WTC11 (cell line): Measurements from ENCODE around the gene MLLT1. TPM values are rescaled to one million over a fixed set of nuclear protein-coding genes. Genes with fewer than 3 reads are reported as not detected.

Source experiments
- ATAC-seq: fragments of 200-7000 bp; cut with Tn5 transposase; 2 replicates; pipeline ENCODE4 v1.10.0; 2021; ENCODE audit warnings: mild to moderate bottlenecking, moderate library complexity
- CTCF ChIA-PET: fragments of 300-600 bp; sonication (Branson Sonifier 250); formaldehyde crosslinking; loops from one replicate; lab custom pipeline; 2021; ENCODE audit warnings: antibody characterized with exemption; lab: Charles Lee
- POLR2A ChIA-PET: fragments of 350-600 bp; sonication (Branson Sonifier 250); formaldehyde crosslinking; loops from one replicate; lab custom pipeline; 2021; ENCODE audit warnings: antibody characterized with exemption; lab: Charles Lee
- DNase-seq: peaks from one replicate; pipeline ENCODE4 v3.0.0; 2021; ENCODE audit warnings: low spot score
- H3K27ac Mint-ChIP-seq: 2 replicates; pipeline ENCODE4 v1.8.0; 2021; ENCODE audit warnings: mixed read lengths
- H3K27me3 Mint-ChIP-seq: 2 replicates; pipeline ENCODE4 v1.8.0; 2021; ENCODE audit warnings: low read depth, mild to moderate bottlenecking, moderate library complexity, mixed read lengths
- H3K36me3 Mint-ChIP-seq: 2 replicates; pipeline ENCODE4 v1.8.0; 2021; ENCODE audit warnings: mixed read lengths
- H3K4me1 Mint-ChIP-seq: 2 replicates; pipeline ENCODE4 v1.8.0; 2022; ENCODE audit warnings: mixed read lengths
- H3K4me3 Mint-ChIP-seq: 2 replicates; pipeline ENCODE4 v1.8.0; 2021; ENCODE audit warnings: mild to moderate bottlenecking, moderate library complexity, mixed read lengths
- H3K9me3 Mint-ChIP-seq: 2 replicates; pipeline ENCODE4 v1.8.0; 2021; ENCODE audit warnings: mixed read lengths
- CBFB ChIP-seq: sonication (generic); formaldehyde crosslinking; IDR thresholded peaks from 2 replicates; pipeline ENCODE4 v1.8.1; 2022; ENCODE audit warnings: mild to moderate bottlenecking, low read depth, missing genetic modification reagents
- ELF4 ChIP-seq: sonication (generic); formaldehyde crosslinking; IDR thresholded peaks from 2 replicates; pipeline ENCODE4 v1.8.1; 2022; ENCODE audit warnings: low read depth, mild to moderate bottlenecking, moderate library complexity, missing genetic modification reagents
- ESRRA ChIP-seq: sonication (generic); formaldehyde crosslinking; IDR thresholded peaks from 2 replicates; pipeline ENCODE4 v1.8.1; 2022; ENCODE audit warnings: mild to moderate bottlenecking, missing genetic modification reagents, borderline replicate concordance
- FOXJ3 ChIP-seq: sonication (generic); formaldehyde crosslinking; IDR thresholded peaks from 2 replicates; pipeline ENCODE4 v1.9.0; 2021; ENCODE audit warnings: missing genetic modification reagents, mild to moderate bottlenecking, borderline replicate concordance
- GRHL2 ChIP-seq: fragments of 250-450 bp; sonication (Bioruptor Pico); IDR thresholded peaks from 2 replicates; pipeline ENCODE4 v1.8.0; 2022; ENCODE audit warnings: mild to moderate bottlenecking, moderate library complexity; ENCODE audit not compliant: insufficient replicate concordance, severe bottlenecking
- GTF2I ChIP-seq: fragments of 250-450 bp; sonication (Bioruptor Pico); conservative IDR thresholded peaks from 2 replicates; pipeline ENCODE4 v1.4.0; 2021; ENCODE audit warnings: mild to moderate bottlenecking
- IRF2 ChIP-seq: sonication (generic); formaldehyde crosslinking; IDR thresholded peaks from 2 replicates; pipeline ENCODE4 v1.8.0; 2022; ENCODE audit warnings: low read depth, missing genetic modification reagents, borderline replicate concordance
- JAZF1 ChIP-seq: fragments of 250-450 bp; sonication (Bioruptor Pico); IDR thresholded peaks from 2 replicates; pipeline ENCODE4 v1.9.0; 2021; ENCODE audit warnings: moderate library complexity, mild to moderate bottlenecking, inconsistent platforms
- JUN ChIP-seq: sonication (generic); formaldehyde crosslinking; IDR thresholded peaks from 2 replicates; pipeline ENCODE4 v1.8.0; 2023; ENCODE audit warnings: mild to moderate bottlenecking, missing genetic modification reagents
- NFYB ChIP-seq: sonication (generic); formaldehyde crosslinking; conservative IDR thresholded peaks from 2 replicates; pipeline ENCODE4 v1.8.0; 2022; ENCODE audit warnings: low read depth, missing genetic modification reagents
- SMAD4 ChIP-seq: sonication (generic); formaldehyde crosslinking; IDR thresholded peaks from 2 replicates; pipeline ENCODE4 v1.8.0; 2022; ENCODE audit warnings: mild to moderate bottlenecking, missing genetic modification reagents
- TCF7 ChIP-seq: sonication (generic); formaldehyde crosslinking; IDR thresholded peaks from 2 replicates; pipeline ENCODE4 v1.8.0; 2022; ENCODE audit warnings: mild to moderate bottlenecking, low read depth, missing genetic modification reagents, moderate library complexity
- TEAD1 ChIP-seq: sonication (generic); formaldehyde crosslinking; IDR thresholded peaks from 2 replicates; pipeline ENCODE4 v1.8.0; 2022; ENCODE audit warnings: mild to moderate bottlenecking, missing genetic modification reagents
- ZNF396 ChIP-seq: fragments of 250-450 bp; sonication (Bioruptor Pico); IDR thresholded peaks from 2 replicates; pipeline ENCODE4 v1.8.0; 2021; ENCODE audit warnings: mild to moderate bottlenecking, moderate library complexity, borderline replicate concordance
- total RNA-seq: library from RNA; stranded (reverse); gene quantifications from 3 replicates; pipeline ENCODE4 v1.2.3, GENCODE V29; 2021
- TF ChIP-seq, protein P1 (sequence below): sonication (generic); formaldehyde crosslinking; conservative IDR thresholded peaks from 2 replicates; pipeline ENCODE4 v1.8.1; 2023; ENCODE audit warnings: mild to moderate bottlenecking, low read depth, missing genetic modification reagents, moderate library complexity
- TF ChIP-seq, protein P2 (sequence below): fragments of 250-450 bp; sonication (Bioruptor Pico); IDR thresholded peaks from 2 replicates; pipeline ENCODE4 v1.9.0; 2021; ENCODE audit warnings: mild to moderate bottlenecking
- TF ChIP-seq, protein P3 (sequence below): sonication (generic); formaldehyde crosslinking; IDR thresholded peaks from 2 replicates; pipeline ENCODE4 v1.8.0; 2022; ENCODE audit warnings: mild to moderate bottlenecking, missing genetic modification reagents
- TF ChIP-seq, protein P4 (sequence below): sonication (generic); formaldehyde crosslinking; IDR thresholded peaks from 2 replicates; pipeline ENCODE4 v1.8.1; 2022; ENCODE audit warnings: mild to moderate bottlenecking, moderate library complexity, missing genetic modification reagents
- TF ChIP-seq, protein P5 (sequence below): sonication (generic); formaldehyde crosslinking; IDR thresholded peaks from 2 replicates; pipeline ENCODE4 v1.8.0; 2022; ENCODE audit warnings: mild to moderate bottlenecking, missing genetic modification reagents
- TF ChIP-seq, protein P6 (sequence below): sonication (generic); formaldehyde crosslinking; IDR thresholded peaks from 2 replicates; pipeline ENCODE4 v1.8.1; 2023; ENCODE audit warnings: mild to moderate bottlenecking, missing genetic modification reagents, moderate library complexity

MLLT1 gene
- total RNA-seq, 1 experiment from 2014 or later, result 58.2 TPM

DNA sequence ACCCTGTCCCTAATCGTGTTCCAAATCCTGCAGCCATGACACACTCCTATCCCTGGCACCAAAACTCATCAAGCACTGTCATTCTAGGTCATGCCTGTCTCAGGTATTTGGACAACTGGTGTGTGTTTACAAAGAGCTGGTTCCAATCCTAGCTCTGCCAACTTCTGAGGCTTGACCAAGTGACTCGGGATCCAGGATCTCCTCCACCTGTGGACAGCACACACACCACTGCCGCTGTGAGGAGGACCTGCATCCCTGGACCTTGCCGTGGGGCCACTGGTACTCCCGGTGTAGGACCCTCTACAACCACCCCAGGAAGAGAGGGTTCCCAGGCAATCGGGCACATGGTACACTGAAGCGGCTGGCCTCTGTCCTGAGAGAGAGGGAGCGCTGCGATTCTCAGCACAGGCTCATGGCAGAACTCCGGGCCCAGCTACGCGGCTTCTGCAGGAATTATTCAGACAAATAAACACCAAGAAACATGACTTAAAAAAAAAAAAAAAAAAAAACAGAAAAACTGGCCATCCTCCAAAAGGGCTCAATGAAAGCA, 20.4 kb downstream of the MLLT1 start:
- H3K27me3 Mint-ChIP-seq, result no peaks in the 10 kb centered on the region
- DNase-seq (no peak), ATAC-seq (no peak)
- no peak for TF ChIP-seq ESRRA (CRISPR knock-in tag)
- no peak for TF ChIP-seq CBFB (CRISPR knock-in tag)
- TF ChIP-seq, protein P1, sequence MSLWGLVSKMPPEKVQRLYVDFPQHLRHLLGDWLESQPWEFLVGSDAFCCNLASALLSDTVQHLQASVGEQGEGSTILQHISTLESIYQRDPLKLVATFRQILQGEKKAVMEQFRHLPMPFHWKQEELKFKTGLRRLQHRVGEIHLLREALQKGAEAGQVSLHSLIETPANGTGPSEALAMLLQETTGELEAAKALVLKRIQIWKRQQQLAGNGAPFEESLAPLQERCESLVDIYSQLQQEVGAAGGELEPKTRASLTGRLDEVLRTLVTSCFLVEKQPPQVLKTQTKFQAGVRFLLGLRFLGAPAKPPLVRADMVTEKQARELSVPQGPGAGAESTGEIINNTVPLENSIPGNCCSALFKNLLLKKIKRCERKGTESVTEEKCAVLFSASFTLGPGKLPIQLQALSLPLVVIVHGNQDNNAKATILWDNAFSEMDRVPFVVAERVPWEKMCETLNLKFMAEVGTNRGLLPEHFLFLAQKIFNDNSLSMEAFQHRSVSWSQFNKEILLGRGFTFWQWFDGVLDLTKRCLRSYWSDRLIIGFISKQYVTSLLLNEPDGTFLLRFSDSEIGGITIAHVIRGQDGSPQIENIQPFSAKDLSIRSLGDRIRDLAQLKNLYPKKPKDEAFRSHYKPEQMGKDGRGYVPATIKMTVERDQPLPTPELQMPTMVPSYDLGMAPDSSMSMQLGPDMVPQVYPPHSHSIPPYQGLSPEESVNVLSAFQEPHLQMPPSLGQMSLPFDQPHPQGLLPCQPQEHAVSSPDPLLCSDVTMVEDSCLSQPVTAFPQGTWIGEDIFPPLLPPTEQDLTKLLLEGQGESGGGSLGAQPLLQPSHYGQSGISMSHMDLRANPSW (CRISPR knock-in tag), result no peak
- no peak for TF ChIP-seq TEAD1 (CRISPR knock-in tag)
- TF ChIP-seq, protein P2, sequence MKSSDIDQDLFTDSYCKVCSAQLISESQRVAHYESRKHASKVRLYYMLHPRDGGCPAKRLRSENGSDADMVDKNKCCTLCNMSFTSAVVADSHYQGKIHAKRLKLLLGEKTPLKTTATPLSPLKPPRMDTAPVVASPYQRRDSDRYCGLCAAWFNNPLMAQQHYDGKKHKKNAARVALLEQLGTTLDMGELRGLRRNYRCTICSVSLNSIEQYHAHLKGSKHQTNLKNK, result no peak
- no peak for TF ChIP-seq NFYB (CRISPR knock-in tag)
- no peak for TF ChIP-seq SMAD4
- TF ChIP-seq, protein P3, sequence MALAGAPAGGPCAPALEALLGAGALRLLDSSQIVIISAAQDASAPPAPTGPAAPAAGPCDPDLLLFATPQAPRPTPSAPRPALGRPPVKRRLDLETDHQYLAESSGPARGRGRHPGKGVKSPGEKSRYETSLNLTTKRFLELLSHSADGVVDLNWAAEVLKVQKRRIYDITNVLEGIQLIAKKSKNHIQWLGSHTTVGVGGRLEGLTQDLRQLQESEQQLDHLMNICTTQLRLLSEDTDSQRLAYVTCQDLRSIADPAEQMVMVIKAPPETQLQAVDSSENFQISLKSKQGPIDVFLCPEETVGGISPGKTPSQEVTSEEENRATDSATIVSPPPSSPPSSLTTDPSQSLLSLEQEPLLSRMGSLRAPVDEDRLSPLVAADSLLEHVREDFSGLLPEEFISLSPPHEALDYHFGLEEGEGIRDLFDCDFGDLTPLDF, result no peak
- no peak for TF ChIP-seq FOXJ3
- TF ChIP-seq TCF7 (CRISPR knock-in tag), result no peak
- no peak for TF ChIP-seq IRF2 (CRISPR knock-in tag)
- TF ChIP-seq JUN (CRISPR knock-in tag), result no peak
- no peak for TF ChIP-seq JAZF1 (CRISPR knock-in tag)
- peaks cover 42% of the 10 kb centered on the region for H3K36me3 Mint-ChIP-seq
- POLR2A ChIA-PET, result no interaction called here
- peaks cover 11% of the 10 kb centered on the region for H3K4me1 Mint-ChIP-seq
- CTCF ChIA-PET, result interaction anchor here (2.5 kb wide), 1 partner anchor 11 kb away, joined by 36 read pairs; no protein-coding TSS in a partner anchor
- H3K4me3 Mint-ChIP-seq, result no peak overlapping the region
- H3K27ac Mint-ChIP-seq, result peak overlapping the region; percentile 82; the same call in 1 of the 2 replicates
- H3K9me3 Mint-ChIP-seq, result peaks cover 5% of the 10 kb centered on the region; the same call in 1 of the 2 replicates

DNA sequence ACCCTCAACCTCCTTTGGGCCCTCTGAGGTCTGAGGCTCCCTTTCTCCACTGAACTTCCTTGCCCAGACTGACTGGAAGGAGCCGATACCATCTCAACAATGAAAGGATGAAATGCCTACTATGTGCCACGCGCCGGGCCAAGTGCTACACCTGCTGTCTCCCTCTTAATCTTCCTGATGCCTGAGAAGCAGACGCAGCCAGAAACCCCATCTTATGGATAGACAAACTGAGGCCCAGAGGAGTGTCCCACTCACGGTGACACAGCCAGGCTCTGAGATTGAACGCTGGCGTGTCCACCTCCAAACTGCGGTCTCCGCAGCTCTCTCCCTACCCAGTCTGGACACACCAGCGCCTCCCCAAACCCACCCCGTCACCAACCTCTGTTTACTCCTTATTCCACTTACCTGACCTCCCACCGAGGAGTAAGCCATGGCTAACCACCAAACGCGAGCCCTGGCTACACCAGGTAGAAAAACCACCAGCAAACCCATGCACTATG, 20.9 kb downstream of the MLLT1 start:
- H3K36me3 Mint-ChIP-seq, result peaks cover 40% of the 10 kb centered on the region
- no peak overlapping the region for H3K4me3 Mint-ChIP-seq
- peak overlapping the region; percentile 82 for H3K27ac Mint-ChIP-seq
- no peak for ATAC-seq
- peaks cover 5% of the 10 kb centered on the region; the same call in 1 of the 2 replicates for H3K9me3 Mint-ChIP-seq
- TF ChIP-seq, protein P4, sequence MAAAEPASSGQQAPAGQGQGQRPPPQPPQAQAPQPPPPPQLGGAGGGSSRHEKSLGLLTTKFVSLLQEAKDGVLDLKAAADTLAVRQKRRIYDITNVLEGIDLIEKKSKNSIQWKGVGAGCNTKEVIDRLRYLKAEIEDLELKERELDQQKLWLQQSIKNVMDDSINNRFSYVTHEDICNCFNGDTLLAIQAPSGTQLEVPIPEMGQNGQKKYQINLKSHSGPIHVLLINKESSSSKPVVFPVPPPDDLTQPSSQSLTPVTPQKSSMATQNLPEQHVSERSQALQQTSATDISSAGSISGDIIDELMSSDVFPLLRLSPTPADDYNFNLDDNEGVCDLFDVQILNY (CRISPR knock-in tag), result no peak
- TF ChIP-seq, protein P5, sequence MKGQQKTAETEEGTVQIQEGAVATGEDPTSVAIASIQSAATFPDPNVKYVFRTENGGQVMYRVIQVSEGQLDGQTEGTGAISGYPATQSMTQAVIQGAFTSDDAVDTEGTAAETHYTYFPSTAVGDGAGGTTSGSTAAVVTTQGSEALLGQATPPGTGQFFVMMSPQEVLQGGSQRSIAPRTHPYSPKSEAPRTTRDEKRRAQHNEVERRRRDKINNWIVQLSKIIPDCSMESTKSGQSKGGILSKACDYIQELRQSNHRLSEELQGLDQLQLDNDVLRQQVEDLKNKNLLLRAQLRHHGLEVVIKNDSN (CRISPR knock-in tag), result no peak
- TF ChIP-seq CBFB (CRISPR knock-in tag) (no peak), GTF2I (CRISPR knock-in tag) (no peak), ELF4 (CRISPR knock-in tag) (no peak), GRHL2 (CRISPR knock-in tag) (no peak), ZNF396 (CRISPR knock-in tag) (no peak), TCF7 (CRISPR knock-in tag) (no peak)
- TF ChIP-seq, protein P6, sequence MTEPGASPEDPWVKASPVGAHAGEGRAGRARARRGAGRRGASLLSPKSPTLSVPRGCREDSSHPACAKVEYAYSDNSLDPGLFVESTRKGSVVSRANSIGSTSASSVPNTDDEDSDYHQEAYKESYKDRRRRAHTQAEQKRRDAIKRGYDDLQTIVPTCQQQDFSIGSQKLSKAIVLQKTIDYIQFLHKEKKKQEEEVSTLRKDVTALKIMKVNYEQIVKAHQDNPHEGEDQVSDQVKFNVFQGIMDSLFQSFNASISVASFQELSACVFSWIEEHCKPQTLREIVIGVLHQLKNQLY (CRISPR knock-in tag), result no peak
- TF ChIP-seq, all 79 proteins: peak for 0
- ChIA-PET CTCF (no interaction called here), POLR2A (no interaction called here)
- Mint-ChIP-seq H3K27me3 (no peaks in the 10 kb centered on the region), H3K4me1 (peaks cover 8% of the 10 kb centered on the region)
- DNase-seq, result no peak
